Muscle of back (tissue), 11 donors: ENCODE results near the gene ZBTB7C. TPM values are rescaled to one million over a fixed set of nuclear protein-coding genes. Genes with fewer than 3 reads are reported as not detected.

ENCODE experiments used
- DNase-seq, 3 donors: peaks; one replicate each; pipeline versions ENCODE4 v3.0.0 to v3.0.0-alpha.2; 2013
- polyA plus RNA-seq, 10 donors: library from polyadenylated mRNA; unstranded; fragments of 120-200 nt; gene quantifications; one replicate each; pipeline ENCODE4 v1.2.1, GENCODE V29; 2013; ENCODE audit not compliant: insufficient read length in 10 of 10

ZBTB7C gene
- polyA plus RNA-seq, 10 donors, result 2.6 to 5.8 (median 3.8) TPM

- no peak for DNase-seq
These were observed 213.4 kb downstream of the ZBTB7C start for GRCh38 chr18:48195787-48196186.

- peak; percentile 8 to 44 (median 17) for DNase-seq
These were observed 214.5 kb downstream of the ZBTB7C start for GRCh38 chr18:48194591-48195181.

GRCh38 chr18:48193521-48194492 lies 215.4 kb downstream of the ZBTB7C start:
- DNase-seq, result peak in 2 of 3 donors; percentile 14 to 35

DNA sequence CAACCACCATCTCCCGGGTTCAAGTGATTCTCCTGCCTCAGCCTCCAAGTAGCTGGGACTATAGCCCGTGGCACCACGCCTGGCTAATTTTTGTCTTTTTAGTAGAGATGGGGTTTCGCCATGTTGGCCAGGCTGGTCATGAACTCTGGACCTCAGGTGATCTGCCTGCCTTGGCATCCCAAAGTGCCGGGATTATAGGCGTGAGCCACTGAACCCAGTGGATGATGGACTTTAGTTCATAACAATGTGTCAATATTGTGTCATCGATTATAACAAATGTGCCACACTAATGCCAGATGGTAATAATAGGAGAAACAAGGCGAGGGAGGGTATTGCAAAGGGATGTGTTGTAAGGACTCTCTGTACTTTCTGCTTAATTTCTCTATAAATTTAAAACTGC lies 216.6 kb downstream of the ZBTB7C start:
- no peak for DNase-seq

GRCh38 chr18:48191494-48191893 lies 217.7 kb downstream of the ZBTB7C start:
- peak in 2 of 3 donors; percentile 22 to 41 for DNase-seq

DNA sequence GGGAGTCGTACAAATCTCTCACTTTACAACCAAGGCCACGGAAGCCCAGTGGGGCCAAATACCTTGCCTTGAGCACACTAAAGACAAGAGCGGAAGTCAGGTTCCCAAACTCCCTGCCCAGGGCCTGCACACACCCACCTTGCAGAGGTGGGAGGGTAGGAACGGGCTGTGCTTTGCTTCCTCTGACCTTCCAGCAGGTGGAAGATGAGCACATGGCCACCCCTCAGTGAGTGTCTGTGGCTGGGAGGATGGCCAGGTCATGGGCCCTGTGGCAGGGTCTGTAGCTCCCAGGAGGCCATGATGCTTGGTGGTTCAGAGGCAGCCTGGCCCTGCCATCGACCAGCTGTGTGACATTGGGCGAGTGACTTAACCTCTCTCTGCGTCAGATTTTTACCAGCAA lies 218.2 kb downstream of the ZBTB7C start:
- DNase-seq, result no peak

GRCh38 chr18:48188609-48189008 lies 220.6 kb downstream of the ZBTB7C start:
- DNase-seq, result no peak

- no peak for DNase-seq
These were observed 222.3 kb downstream of the ZBTB7C start for GRCh38 chr18:48186861-48187260.

- DNase-seq, result peak in 2 of 3 donors; percentile 49 to 82
These were observed 222.9 kb downstream of the ZBTB7C start for GRCh38 chr18:48186131-48186766.

- no peak for DNase-seq
These were observed 225.1 kb downstream of the ZBTB7C start for GRCh38 chr18:48184118-48184517.

GRCh38 chr18:48183613-48184012 lies 225.6 kb downstream of the ZBTB7C start:
- DNase-seq, result no peak

GRCh38 chr18:48182779-48183178 lies 226.4 kb downstream of the ZBTB7C start:
- DNase-seq, result no peak

- no peak for DNase-seq
These were observed 227.3 kb downstream of the ZBTB7C start for GRCh38 chr18:48181857-48182256.

DNA sequence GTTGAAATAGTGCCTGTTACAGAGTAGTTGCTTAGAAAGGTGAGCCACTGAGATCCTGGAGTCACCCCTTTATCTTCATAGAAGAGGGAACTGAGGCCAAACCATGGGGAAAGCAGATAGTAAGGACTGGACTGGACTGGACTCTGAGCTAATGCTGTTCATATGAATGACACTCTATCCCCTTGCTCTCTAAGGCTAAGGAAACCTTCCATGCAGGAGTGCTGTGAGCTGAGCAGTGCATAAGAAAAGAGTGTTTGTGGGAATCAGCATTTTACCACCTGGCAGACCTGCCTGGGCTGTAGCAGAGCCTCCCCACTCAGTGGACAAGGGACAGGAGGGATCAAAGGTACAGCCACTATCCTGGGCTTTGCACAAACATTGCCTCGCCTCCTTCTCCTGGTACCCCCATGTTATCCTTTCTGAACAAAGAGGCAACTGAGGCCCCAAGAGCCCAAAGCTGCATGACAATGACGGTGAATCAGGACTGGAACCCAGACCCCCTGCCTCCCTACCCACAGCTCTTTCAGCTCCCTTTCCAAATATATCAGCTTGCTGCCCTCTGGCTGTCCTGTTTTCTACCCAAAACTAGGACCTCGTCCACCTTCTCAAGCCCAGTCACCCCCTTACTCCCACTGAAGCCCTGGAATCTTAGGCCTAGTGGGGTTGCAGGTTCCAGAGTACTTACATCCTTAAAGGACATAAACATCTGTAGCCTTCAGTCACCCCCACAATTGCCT lies 227.9 kb downstream of the ZBTB7C start:
- DNase-seq, result no peak

DNA sequence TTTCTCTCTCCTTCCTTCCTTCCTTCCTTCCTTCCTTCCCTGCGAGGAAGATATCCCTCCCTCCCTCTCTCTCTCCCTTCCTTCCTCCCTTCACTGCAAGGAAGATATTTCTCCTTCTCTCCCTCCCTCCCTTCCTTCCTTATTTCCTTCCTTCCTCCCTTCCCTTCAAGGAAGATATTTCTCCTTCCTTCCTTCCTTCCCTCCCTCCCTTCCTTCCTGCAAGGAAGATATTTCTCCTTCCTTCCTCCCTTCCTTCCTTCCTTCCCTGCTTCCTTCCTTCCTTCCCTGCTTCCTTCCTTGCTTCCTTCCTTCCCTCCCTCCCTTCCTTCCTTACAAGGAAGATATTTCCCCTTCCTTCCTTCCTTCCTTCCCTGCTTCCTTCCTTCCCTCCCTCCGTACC lies 229.5 kb downstream of the ZBTB7C start:
- DNase-seq, result no peak

DNA sequence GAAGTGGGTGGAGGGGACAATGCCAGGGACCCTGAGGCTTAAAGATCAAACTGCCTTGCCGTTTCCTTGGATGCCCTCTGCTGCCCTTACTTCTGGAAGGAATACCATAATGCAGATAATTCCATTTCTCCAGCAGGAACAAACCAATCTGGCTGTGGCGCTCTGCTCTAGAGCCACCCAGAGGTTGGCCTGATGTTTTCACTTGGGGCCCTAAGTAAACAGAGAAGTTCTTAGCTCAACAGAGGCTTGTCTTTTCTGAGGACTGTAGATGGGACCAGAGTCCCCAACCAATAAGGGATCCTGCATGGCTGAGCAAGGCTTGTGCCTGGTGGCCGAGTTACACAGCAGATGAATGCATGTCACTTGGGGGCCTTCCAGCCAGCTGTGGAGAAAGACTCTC lies 230.2 kb downstream of the ZBTB7C start:
- no peak for DNase-seq

DNA sequence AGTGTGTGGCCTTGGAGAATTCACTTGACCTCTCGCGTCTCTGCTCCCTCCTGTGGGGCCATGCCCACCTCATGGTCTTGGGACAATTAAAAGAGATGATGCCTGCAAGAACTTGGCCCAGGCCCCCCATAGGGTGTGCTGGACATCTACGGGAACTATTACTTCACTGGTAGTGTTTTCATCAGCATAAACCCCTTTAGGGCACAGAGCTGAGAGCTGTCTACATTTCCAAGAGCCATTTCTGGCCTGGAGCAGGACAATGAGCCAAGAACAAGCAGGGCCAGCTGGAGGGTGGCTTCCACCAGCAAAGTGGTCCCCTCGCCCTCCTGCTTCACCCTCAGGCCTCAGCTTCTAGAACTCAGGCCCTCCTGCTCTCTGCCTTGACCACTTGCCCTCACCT lies 232.3 kb downstream of the ZBTB7C start:
- DNase-seq, result no peak

GRCh38 chr18:48173557-48173956 lies 235.6 kb downstream of the ZBTB7C start:
- no peak for DNase-seq

- no peak for DNase-seq
These were observed 236.8 kb downstream of the ZBTB7C start for GRCh38 chr18:48172226-48173006.

DNA sequence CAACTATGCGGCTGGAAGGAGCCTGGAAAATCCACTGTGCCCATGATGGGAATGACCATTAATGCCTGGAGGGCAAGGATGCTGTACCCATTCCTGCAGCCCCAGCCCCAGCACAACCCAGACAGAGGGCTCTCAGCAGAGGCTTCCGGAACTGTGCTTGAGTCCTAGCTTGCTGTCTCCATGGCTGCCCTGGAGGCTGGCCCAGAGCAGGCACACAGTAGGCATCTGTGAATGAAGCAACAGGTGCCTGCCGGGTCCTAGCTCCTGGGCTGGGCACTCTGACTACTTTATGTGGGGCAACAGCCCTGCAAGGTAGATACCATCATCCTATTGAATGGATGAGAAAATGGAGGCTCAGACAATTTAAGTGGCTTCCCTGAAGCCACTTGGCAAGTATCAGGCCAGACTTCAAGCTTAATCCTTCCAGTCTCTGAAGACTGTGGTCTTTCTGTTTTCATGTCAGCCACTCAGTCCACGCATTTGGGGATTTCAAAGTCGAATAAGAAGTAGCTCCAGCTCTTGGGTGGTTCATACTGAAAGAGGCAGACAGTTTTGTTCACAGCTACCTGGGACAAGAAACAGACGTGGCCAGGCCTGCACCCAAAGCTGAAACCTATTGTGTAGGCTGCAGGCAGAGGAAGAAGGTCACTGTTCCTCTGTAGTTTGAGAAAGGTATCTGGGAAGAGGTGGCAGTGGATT lies 237.5 kb downstream of the ZBTB7C start:
- DNase-seq, result no peak
